ENCODE data around the gene METTL1. TPM values are rescaled to one million over a fixed set of nuclear protein-coding genes. Genes with fewer than 3 reads are reported as not detected.
A peak's percentile ranks its signal among the peaks of the same experiment; 100 is the strongest.

Gene METTL1
- total RNA-seq, 1 donor from 2014 or later: 6.8 TPM

GRCh38 chr12:57735198-57735855, 36.6 kb downstream of the METTL1 start:
- Histone ChIP-seq H3K4me1 (peaks cover 47% of the 10 kb centered on the region), H3K27me3 (ENCODE audit: low read depth) (peaks cover 100% of the 10 kb centered on the region), H3K9me3 (replicated peaks) (no peaks in the 10 kb centered on the region), H3K27ac (replicated peaks) (peak overlapping the region; percentile 77), H3K36me3 (no peaks in the 10 kb centered on the region), H3K4me3 (peak overlapping the region; percentile 68)
- DNase-seq: no peak
- intact Hi-C loops (cut with micrococcal nuclease): no loop called here
- TF ChIP-seq CTCF (IDR thresholded peaks at IDR 0.05; ENCODE audit: borderline replicate concordance): no peak

- Histone ChIP-seq H3K36me3 (no peaks in the 10 kb centered on the region), H3K4me3 (peak overlapping the region; percentile 68)
These were observed 37.3 kb downstream of the METTL1 start for GRCh38 chr12:57734591-57734990.

GRCh38 chr12:57733928-57734327, 38.0 kb downstream of the METTL1 start:
- H3K27ac ChIP-seq (replicated peaks): no peak overlapping the region

More at GRCh38 chr12:57734591-57734990, 37.3 kb downstream of the METTL1 start:
- intact Hi-C loops (cut with micrococcal nuclease): no loop called here
- Histone ChIP-seq H3K27me3 (ENCODE audit: low read depth) (peaks cover 100% of the 10 kb centered on the region), H3K27ac (replicated peaks) (peak overlapping the region; percentile 77), H3K4me1 (peaks cover 41% of the 10 kb centered on the region), H3K9me3 (replicated peaks) (no peaks in the 10 kb centered on the region)
- no peak for DNase-seq
- TF ChIP-seq CTCF (IDR thresholded peaks at IDR 0.05; ENCODE audit: borderline replicate concordance): no peak

GRCh38 chr12:57732726-57733593, 38.9 kb downstream of the METTL1 start:
- H3K4me1 ChIP-seq: peaks cover 29% of the 10 kb centered on the region
- no peak overlapping the region for H3K4me3 ChIP-seq
- H3K9me3 ChIP-seq (replicated peaks): no peaks in the 10 kb centered on the region
- no peaks in the 10 kb centered on the region for H3K36me3 ChIP-seq
- intact Hi-C loops (cut with micrococcal nuclease): no loop called here
- TF ChIP-seq CTCF (IDR thresholded peaks at IDR 0.05; ENCODE audit: borderline replicate concordance): no peak
- H3K27me3 ChIP-seq (ENCODE audit: low read depth): peaks cover 88% of the 10 kb centered on the region
- H3K27ac ChIP-seq (replicated peaks): no peak overlapping the region
- DNase-seq: no peak

More at GRCh38 chr12:57733928-57734327, 38.0 kb downstream of the METTL1 start:
- H3K4me1 ChIP-seq: peaks cover 39% of the 10 kb centered on the region
- DNase-seq: no peak
- H3K9me3 ChIP-seq (replicated peaks): no peaks in the 10 kb centered on the region
- H3K27me3 ChIP-seq (ENCODE audit: low read depth): peaks cover 96% of the 10 kb centered on the region
- intact Hi-C loops (cut with micrococcal nuclease): no loop called here
- TF ChIP-seq CTCF (IDR thresholded peaks at IDR 0.05; ENCODE audit: borderline replicate concordance): no peak
- peak overlapping the region; percentile 68 for H3K4me3 ChIP-seq
- H3K36me3 ChIP-seq: no peaks in the 10 kb centered on the region

- H3K27me3 ChIP-seq (ENCODE audit: low read depth): peaks cover 88% of the 10 kb centered on the region
- H3K4me3 ChIP-seq: no peak overlapping the region
- intact Hi-C loops (cut with micrococcal nuclease): no loop called here
- H3K4me1 ChIP-seq: peaks cover 29% of the 10 kb centered on the region
- no peaks in the 10 kb centered on the region for H3K36me3 ChIP-seq
- no peak overlapping the region for H3K27ac ChIP-seq (replicated peaks)
- no peak for DNase-seq
- no peak for TF ChIP-seq CTCF (IDR thresholded peaks at IDR 0.05; ENCODE audit: borderline replicate concordance)
- H3K9me3 ChIP-seq (replicated peaks): no peaks in the 10 kb centered on the region
These were observed 39.6 kb downstream of the METTL1 start for GRCh38 chr12:57732270-57732669.
